SHP77 treated with DMSO at 0.1 percent for 48 hours (cell line): ENCODE measurements around the gene ETS1.

Source experiments
- DNase-seq: peaks from one replicate; lab custom pipeline; 2025; lab: John Stamatoyannopoulos, UW

ETS1 gene

DNA sequence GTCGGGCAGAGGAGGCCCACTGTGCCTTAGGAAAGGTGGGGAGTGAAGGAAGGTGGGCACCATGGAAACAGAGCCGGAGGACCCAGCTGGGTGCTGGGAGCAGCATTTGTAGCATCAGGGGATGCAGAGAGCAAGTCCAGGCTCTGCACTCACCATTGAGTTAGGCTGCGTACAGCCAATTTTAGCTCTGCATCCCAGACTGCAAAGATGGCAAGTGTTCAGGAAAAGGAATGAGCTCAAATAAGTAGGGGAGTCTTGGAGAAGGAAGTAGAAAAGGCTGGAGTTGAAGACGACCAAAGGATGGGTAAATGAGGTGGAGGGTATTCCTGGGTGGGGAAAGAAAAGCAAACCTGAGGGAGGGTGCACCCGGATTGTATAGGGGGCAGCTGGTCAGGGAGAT lies 31.6 kb upstream of the ETS1 start:
- DNase-seq = no peak

DNA sequence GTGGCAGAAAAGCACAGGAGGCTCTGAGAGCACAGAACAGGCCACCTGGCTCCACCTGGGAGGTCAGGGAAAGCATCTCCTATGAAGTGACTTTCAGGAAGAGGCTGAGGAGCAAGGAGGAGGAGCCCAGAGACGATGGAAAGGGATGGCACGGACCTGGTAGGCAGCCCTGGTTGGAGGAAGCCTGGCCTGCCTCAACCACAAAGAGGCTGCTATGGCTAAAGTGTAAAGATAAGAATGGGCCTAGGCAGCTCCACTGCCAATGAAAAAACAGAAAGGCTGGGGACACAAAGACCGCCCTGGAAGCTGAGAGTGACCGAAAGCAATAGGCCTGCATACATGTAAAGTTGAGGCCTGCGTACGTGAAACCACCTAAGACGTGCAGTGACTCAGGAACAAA lies 31.2 kb upstream of the ETS1 start:
- DNase-seq = no peak

DNA sequence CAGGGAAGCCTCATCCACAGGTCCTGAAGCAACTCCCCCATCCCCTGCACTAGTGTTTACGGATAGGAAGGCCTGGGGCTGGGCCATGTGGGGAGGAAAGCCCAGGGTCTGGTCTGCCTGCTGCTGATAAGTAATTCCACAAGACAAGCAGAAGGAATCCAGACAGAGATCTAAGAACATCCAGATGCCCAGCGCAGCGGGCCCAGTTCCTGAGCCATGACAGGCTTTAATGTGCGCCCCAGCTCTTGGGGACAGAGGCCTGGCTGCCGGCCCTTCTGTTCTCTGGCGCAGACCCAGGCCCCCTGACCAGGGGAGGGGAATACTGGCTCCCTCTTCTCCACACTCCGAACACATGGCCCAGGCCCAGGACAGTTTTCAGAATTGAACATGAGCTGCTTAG lies 28.8 kb upstream of the ETS1 start:
- DNase-seq = no peak

DNA sequence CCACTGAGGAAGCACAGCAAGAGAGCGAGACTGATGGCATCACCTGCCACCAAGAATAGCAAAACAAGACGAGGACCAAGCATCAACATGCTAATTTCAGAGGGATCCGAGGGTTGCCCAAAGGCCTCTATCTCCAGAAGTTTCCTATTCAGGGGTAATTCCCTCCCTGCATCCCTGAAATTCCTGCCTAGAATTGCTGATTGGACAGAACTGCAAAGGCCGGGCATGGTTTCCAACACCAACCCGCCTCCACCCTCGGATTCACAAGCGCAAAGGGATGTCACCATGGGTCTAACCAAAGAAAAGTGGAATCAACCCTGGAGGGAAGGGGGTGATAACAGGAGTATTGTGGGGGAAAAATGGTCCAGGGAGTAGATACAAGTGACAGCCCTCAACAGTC lies 28.3 kb upstream of the ETS1 start:
- no peak for DNase-seq

DNA sequence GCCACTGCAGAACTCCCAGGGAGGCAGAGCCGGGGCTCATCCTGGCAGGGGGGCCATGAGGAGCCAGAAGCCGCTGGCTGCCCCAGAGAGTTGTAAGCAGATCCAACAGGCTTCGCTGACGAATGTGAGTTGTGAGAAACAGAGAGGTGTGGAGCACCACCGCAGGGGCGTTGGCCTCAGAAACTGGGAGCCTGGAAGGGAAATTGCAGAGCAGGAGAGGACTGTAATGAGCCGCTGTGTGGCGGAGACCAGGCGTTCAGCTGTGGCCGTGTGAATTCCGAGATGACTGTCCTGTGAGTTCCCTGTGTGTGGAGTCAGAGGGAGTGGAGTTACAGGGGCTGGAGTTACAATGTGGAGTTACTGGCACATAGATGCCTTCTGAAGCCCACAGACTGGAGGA lies 27.7 kb upstream of the ETS1 start:
- DNase-seq = no peak

DNA sequence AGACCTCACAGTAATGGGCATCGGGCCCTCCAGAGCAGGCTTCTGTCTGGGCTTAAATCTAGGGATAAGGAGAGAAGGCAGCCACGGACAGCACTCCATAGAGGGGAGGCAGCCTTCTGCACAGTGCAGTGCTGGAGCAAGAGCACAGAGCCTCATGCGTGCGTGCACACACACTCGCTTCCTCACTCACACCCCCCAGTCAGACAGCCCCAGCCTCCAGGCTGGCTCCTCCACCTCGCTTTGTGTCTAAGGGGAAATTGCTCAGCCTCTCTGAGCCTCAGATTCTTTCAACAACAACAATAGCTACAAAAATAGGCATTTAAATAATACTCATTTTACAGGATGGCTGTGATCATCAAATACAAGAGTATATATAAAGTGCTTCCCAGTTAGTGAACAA lies 26.7 kb upstream of the ETS1 start:
- DNase-seq = no peak

DNA sequence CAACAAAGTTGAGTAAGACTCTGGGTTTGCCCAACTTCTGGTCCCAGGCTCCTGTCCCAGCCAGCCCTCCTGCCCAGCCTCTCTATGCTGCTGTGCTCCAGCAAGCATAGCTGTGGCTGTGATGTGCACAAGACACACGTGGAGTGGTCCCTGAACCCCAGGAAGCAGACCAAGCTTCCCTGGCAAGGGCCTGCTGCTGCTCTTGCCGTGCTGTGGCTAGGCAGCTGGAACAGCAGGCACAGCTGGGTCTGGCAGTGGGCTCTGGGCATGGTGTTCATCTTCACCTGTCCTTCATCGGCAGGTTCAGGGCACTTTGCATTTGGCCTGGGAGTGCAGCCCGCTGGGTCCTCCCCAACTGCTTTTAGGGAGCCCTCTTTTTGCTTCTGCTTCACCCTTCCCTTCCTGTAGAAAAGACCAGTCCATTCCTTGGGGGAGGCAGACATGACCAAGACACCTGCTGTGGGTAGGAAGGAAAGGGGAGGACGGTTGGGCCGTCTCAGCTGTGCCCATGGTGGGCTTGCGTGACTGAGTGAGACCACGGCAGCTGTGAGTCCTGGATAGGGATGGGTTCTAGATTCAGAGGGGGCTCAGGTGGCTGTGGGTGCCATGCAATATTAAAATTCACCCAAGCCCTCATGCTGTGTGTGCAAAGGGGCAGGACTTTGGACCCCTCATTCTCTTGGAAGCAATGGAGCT lies 26.1 kb upstream of the ETS1 start:
- DNase-seq = no peak

DNA sequence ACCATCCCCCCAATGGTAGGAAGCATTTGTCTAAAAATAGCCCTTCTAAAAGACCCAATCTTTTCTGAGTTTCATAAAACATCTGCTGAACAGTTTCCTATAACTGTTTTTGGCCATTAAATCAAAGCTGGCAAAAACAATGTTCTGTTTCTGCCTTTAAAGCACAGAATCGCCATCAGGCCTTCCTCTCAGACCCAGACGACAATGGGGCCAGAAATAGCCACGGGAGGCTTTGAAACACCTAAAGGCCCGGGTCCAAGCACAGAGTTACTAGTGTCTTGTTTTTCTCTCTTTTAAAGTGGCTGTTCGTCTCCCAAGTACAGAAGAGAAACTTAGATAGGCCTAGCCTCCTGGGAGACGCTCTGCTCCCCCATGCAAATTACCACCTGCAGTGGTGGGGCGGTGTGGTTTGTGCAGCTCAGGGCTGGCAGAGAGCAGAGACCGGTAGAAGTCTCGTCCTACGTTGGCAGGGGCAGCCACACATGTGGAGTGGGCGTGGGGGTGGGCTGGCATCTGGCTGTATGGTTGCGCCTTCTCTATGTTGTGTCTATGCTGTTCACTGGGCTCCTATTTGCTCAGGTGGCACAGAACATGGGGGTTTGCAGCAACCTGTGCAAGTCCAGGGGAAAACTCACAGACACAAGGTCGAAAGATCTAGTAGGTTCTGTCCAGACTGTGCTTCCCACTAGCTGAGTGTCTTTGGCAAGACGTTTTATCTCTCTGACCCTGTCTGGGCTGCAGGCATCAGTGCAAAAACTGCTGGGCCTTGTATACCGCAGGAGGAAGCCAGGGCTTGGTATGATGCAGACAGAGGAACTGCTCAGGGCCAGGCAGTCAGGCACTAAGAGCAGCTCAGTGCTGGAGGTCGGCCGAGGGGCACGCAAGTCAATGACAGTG lies 23.6 kb upstream of the ETS1 start:
- no peak for DNase-seq

DNA sequence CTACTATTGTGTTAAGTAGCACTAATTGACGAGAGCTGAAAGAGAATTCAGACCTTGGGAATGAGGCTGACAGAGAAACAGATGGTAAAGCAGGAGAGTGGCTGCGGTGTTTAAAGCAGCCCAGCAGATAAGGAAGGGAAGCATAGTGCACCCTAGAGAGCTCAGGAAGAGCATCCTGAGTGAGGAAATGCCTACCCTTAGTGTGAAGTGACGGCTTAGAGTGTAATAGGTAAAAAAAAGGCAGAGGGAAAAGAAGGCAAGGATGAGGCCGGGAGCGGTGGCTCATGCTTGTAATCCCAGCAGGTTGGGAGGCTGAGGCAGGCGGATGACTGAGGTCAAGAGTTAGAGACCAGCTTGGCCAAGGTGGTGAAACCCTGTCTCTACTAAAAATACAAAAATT lies 22.4 kb upstream of the ETS1 start:
- DNase-seq = no peak

DNA sequence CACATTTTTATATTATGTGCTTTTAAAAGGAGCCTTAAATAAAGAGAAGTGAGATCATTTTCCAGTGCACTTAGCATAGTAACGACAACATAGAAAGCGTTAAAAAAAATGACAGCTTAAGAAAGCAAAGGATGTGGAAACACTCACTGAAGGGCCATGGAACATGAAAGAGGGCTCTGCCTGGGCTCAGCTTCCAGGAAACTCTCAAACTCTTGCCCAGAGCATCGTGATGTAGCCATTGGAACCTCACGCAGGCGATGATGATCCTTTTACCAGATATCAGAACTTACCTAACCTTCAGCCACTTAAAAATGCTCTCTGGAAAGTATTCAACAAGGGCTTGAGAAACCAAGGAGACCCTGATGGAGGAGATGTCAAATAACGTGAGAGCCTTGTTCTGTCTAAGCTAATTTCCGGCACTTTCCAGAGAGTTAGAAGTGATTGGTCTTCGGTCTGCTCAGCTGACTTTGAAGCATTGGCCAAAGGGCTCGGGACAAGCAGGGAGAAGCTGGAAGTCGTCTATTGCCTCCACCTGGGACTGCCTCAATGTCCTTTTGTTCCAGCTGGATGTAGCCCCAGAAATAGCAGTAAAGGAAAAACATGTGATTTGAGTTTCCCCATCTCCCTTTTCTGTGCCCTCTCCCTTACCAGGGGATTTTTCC lies 21.5 kb upstream of the ETS1 start:
- DNase-seq = no peak

DNA sequence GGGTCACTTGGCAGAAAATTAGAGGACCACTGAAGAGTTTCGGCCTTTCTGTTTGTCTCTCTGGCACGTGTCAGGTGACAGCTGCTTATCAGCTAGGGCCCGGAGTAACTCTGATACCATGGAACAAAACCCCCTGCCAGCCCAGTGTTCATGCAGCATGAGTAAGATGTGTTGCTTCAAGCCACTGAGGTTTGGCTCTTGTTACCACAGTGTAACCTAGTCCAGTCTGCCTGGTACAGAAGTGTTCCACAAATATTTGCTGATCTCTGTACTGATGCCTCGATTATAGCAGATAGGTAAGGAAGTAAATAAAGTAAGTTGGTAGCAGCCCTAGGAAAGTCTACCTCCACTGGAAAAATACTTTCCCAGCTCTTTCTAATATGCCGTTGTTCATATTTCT lies 20.5 kb upstream of the ETS1 start:
- no peak for DNase-seq

DNA sequence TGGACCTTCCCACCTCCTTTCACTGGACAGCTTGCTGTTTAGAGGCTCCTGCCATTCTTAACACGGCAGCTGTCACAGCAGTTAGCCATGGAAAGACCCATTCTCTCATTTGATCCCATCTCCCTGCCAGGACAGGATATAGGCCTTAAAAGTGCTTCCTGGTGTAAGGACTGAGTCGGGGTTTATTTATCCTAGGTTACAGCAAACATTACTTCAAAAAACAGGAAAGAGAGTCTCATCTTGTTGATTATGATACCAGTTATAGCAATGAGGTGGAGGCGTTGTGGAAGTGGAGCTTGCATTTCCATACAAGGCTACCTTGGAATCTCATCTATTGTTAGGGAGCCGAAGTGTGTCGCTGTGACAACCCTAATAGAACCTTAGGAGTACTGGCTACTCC lies 17.4 kb upstream of the ETS1 start:
- no peak for DNase-seq

DNA sequence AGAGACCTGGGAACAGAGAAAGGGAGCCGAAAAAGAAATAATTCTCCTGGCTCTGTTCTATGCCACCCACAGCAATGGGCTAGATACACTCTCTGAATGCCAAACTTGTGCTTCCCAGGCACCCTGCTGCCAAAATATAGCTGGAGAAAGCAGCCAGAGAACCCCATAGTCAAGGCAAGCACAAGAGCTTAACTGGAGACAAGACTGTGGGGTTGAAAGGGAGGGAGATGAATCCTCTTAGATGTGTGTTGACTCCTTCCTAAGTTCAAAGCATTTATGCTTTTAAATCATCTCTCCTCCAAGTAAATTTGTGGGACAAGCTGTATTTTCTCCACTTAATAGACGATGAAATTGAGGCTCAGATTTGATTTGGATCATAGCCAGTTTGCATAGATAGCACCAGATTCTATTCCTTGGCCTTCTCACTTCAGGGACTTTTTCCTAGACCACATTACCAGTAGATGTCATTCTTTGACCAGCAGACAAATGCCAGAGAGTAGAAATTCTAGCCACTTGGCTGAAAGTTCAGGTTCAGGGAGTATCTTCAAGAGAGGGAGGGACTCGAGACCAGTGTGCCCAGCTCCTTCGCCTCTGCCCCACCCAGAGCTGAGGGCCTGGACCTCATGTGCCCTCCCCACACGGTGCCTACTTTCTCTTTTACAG lies 16.5 kb upstream of the ETS1 start:
- DNase-seq = no peak

DNA sequence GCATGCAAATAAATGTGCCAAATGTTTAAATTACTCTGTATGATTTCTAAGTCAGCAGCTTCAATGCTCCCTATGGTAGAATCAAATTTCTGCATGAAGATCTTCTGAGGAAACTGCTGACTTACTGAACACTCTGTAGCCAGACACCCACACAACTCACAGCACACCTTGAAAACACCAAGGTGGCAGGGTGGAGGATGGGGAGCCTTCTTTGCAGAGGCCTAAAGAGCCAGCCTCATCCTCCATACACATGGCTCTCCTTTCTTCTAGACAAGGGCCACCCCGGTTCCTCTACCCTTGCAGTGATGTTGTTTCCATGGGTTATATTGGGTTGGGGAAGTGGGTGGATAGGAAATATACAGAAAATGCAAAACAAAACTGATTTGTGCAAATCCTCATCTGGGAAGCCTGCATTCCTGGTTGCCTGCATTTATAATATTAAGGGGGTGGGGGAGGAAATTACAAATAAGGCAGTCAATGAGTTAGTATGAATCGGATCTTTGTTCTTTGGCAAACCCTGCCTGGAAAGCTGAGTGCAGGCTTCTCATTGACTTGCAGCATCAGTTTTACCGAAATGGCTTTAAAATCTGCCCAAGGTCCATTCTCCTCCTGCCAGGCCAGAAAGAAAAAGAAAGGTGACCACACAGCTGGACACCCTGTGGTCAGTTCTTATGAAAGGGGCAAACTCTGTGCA lies 15.8 kb upstream of the ETS1 start:
- DNase-seq = no peak

DNA sequence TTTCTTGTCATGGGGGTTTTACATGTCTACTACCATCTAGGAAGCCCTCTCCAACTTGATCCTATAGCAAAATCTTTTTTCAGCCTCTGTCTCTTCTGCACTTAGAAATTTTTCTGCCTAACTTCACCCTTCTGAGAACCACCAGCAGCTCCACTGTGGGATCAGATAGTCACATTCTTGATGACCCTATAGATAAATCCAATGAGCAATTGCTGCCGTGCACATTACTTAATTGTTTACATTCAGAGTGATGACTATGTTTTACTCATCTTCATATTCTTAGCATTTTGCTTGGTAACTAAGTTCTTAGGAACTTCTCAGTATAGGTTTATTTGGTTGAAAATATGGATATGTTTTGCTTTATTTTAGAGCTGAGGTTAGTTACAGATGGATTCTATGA lies 12.4 kb upstream of the ETS1 start:
- no peak for DNase-seq

DNA sequence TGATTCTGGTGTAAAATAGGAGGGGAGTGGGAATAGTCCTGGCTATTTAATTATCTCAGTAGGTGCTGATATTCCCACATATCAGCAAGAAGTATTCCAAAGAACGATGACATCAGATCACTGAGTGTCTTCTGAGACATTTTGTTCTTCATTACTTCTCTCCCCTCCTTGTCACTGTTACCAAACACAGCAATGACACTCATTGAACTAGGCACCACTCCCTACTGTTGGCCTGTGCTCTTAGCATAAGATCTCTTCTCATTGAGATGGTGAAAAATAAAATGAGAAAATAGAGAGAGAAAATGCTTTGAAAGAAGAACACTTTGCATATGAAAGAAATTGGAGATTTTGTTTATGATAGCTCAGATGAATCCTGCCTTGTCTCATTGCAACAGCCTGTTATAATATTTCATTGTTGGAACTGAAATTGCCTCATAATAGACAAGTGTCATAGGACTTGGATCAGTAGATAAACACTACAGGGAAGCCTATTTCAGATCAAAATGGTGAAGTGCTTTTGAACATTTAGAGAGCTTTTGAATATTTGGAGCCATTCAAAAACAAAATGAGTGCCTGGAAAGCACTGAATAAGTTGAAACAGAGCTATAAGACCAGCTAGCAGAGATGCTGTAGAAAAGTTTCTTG lies 11.3 kb upstream of the ETS1 start:
- DNase-seq = no peak

DNA sequence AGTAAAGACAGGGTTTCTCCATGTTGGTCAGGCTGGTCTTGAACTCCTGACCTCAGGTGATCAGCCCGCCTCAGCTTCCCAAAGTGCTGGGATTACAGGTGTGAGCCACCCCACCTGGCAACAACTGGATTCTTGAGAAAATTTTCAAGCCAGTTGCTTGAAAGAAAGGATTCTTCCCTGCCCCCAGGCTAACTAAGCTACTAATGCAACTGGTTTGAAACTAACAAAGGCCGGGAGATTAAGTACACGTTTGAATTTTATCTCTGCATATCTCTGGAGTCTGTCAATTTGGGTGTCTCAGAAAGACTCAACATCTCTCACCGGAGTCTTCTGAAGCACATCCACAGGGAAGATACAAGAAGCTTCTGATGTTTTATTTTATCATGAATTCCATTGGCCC lies 10.7 kb upstream of the ETS1 start:
- DNase-seq = no peak

DNA sequence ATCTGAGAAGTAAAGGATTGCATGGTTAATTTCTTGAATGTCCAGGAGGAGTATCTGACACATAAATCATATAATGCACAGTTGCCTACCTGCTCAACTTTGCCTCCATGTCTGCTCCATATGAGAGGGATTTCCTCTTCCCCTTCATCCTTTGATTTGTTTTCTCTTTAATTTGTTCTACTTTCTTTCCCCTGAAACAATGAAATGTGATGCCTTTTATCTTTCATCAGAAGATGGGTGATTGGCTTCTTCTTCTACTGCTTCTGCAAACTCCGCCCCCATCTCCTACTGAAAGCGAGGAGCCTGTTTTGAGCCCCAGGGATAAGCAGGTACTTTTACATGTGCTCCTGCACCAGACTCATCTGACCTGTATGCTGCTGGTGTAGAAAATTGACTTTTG lies 9.9 kb upstream of the ETS1 start:
- DNase-seq = no peak

DNA sequence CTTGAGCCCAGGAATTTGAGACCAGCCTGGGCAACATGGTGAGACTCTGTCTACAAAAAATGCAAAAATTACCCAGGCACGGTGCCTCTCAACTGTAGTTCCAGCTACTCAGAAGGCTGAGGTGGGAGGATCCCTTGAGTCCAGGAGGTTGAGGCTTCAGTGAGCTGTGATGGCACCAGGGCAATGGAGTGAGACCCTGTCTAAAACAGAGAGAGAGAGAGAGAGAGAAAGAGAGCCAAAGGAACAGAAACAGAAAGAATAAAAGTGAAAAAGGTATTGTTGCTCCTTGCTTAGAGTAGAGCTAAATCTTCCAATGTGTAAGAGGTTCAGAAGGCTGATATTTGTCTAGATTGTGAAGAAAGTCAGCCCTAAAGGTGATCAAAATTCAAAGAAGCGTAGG lies 8.9 kb upstream of the ETS1 start:
- no peak for DNase-seq

DNA sequence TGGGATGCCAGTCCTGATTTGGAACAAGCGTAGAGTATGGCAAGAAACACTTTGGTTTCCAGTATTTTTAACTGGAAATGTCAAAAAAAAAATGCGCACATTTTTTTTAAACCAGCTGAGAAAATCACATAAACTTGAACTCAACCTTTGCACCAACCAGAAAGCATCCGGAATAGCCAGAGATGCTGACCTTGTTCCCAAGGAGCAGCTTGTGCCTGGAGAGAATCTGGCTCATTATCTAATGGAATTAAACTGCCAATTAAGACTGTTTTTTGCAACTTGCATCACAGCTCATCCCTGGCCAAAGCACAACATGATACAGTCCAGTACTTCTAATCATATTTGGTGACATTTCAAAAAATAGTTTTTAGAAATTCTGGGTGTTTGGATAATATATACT lies 8.4 kb upstream of the ETS1 start:
- no peak for DNase-seq

DNA sequence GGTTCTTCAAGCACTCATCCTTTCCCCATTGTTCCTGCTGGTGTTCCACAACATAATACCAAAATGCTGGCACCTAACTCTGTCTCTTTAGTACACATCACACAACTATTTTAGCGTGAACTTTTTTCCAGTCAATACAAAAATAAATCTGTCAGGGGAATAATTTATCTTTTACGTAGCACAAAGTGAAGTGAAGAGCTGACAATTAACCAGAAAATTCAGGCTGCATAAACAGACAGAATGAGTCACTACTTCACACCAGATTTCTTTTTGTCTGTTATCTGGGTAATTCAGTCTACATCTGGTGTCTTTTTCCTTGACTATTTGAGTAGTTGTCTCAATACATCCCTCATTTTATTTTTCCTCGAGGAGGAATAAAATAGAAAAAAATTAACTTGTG lies 7.9 kb upstream of the ETS1 start:
- no peak for DNase-seq

DNA sequence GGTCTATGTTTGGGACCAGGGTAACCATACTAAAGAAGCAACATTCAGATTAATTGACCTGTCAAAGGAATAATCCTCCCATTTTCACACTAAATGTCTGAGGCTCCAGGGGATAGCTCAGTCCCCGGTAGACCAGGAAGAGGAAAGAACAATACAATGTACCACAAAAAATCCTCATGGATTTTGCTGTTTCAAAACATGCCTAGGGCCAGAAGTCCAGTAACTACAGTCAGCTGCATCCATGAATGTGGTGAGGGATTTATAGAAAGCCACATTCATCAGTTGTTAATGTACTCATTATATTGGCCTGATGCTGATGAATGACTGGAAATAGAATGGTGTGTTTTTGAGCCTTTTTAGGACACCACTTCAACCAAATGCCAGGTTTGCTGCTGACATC lies 6.9 kb upstream of the ETS1 start:
- no peak for DNase-seq
